Dedifferentiated amniotic fluid mesenchymal stem cell (primary cell): ENCODE measurements around the gene C16orf87.
"Not testable (repeated sequence)": the region's sequence is repeated elsewhere in the genome, so short reads cannot be mapped to it uniquely, and the experiment has no call there.

ENCODE experiments used
- DNase-seq: peaks from one replicate; pipeline ENCODE4 v3.0.0-alpha.2; 2016; ENCODE audit errors: extremely low spot score

The C16orf87 gene, protein sequence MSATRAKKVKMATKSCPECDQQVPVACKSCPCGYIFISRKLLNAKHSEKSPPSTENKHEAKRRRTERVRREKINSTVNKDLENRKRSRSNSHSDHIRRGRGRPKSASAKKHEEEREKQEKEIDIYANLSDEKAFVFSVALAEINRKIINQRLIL

DNA sequence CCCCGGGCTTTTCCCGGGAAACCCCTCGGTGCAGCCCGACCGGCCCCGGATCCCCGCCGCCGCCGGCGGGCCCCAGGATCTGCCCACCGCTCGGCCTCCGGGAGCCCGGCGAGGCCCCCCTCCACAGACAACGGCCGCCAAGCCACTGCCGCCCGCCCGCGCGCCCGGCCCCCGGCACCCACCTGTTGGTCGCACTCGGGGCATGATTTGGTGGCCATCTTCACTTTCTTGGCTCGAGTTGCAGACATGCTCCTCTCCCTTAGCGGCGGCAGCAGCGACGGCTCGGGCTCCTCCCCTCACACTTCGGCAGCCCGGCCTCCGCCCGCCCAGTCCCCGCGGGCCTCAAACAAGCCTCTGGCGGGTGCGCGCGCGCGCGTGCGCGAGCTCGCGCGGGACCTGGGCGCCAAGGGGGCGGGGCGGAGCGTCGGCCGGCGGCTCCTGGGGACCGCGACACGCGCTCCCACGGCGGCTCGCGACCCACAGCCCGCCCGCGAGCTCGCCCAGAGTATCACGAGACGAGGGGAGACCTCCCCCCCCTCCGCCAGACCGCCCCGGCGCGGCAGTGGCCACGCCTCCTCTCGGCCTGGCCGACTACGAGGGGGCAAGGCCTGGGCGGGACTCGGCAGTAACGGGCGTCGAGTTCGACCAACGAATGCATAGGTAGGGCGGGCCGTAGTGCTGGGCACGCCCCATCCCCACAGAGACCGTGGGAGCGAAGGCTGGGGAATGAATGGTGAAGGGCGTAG, at the start of gene C16orf87:
Gene C16orf87, minus strand, starts transcription at position 279 of the 746 bp plus-strand sequence. Its CDS starts 31 bp downstream, at position 248.
- peak; percentile 86 for DNase-seq

- DNase-seq: no peak
These were observed 44.3 kb upstream of the C16orf87 start for GRCh38 chr16:46875243-46875642.

- DNase-seq: no peak
These were observed 42.2 kb upstream of the C16orf87 start for GRCh38 chr16:46873201-46873600.

- DNase-seq: no peak
These were observed 40.6 kb upstream of the C16orf87 start for GRCh38 chr16:46871597-46871996.

- not testable (repeated sequence) for DNase-seq
These were observed 37.9 kb upstream of the C16orf87 start for GRCh38 chr16:46868891-46869290.

DNA sequence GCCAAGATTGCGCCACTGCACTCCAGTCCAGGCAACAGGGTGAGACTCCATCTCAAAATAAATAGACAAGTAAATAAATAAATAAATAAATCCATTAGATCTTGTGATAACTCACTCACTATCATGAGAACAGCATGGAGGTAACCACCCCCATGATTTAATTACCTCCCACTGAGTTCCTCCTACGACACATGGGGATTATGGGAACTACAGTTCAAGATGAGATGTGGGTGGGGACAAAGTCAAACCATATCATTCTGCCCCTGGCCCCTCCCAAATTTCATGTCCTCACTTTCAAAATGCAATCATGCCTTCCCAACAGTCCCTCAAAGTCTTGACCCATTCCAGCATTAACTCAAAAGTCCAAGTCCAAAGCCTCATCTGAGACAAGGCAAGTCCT, 36.5 kb upstream of the C16orf87 start:
- DNase-seq: not testable (repeated sequence)

DNA sequence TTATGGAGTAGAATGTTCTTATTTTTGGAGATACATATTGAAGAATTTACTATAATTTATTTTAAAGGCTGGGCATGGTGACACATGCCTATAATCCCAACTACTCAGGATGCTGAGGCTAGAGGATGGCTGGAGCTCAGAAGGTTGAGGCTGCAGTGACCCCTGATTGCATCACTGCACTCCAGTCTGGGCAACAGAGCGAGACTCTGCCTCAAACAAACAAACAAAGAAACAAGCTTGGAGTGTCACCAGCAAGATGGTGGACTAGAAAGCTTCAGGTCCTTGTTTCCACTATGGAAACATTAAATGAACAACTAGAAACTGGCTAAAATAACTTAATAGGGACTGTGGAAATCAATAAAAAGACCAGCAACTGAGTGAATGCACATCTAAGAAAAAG, 35.3 kb upstream of the C16orf87 start:
- DNase-seq: no peak

DNA sequence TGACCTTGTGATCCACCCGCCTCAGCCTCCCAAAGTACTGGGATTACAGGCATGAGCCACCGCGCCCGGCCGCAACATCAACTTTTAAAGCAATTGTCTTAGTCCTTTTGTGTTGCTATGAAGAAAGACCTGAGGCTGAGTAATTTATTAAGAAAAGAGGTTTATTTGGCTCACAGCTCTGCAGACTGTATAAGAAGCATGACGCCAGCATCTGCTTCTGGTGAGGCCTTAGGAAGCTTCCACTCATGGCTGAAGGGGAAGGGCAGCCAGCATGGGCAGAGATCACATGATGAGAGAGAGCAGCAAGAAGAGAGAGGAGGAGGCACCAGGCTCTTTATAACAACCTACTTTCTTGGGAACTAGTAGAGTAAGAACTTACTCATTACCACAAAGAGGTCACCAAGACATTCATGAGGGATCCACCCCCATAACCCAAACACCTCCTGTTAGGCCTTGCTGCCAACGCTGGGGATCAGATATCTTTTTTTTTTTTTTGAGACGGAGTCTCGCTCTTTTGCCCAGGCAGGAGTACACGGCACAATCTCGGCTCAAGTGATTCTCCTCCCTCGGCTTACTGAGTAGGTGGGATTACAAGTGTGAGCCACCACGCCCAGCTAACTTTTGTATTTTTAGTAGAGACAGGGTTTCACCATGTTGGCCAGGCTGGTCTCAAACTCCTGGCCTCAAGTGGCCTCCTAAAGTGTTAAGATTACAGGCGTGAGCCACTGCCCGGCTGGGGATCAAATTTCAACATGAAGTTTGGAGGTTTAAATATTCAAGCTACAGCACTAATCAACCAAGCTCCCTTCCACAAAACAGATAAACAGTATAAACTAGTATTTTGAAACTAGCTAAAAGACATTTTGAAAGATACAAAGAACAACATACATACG, 31.8 kb upstream of the C16orf87 start:
- no peak for DNase-seq

- DNase-seq: peak; percentile 46
These were observed 28.8 kb upstream of the C16orf87 start for GRCh38 chr16:46859719-46860152.

GRCh38 chr16:46858151-46858550, 27.2 kb upstream of the C16orf87 start:
- no peak for DNase-seq

- DNase-seq: peak; percentile 27
These were observed 26.5 kb upstream of the C16orf87 start for GRCh38 chr16:46857368-46857945.

GRCh38 chr16:46855389-46855788, 24.4 kb upstream of the C16orf87 start:
- no peak for DNase-seq

DNA sequence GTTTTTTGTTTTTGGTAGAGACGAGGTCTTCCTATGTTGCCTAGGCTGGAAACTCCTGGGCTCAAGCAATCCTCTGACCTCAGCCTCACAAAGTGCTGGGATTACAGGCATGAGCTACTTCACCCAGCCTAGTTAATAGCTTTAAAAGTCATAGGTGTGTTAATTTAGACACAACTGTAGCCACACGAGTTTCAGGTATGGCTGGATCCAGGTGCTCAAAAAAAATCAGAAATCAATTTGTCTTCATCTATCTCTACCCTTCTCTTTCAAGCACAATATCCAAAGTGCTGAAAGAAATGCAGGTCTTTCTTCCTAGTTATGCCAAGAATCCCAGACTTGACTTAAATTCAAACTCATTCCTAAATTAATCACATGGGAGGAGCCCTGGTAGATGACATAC, 23.9 kb upstream of the C16orf87 start:
- no peak for DNase-seq

GRCh38 chr16:46853713-46854443, 22.9 kb upstream of the C16orf87 start:
- peak; percentile 79 for DNase-seq

DNA sequence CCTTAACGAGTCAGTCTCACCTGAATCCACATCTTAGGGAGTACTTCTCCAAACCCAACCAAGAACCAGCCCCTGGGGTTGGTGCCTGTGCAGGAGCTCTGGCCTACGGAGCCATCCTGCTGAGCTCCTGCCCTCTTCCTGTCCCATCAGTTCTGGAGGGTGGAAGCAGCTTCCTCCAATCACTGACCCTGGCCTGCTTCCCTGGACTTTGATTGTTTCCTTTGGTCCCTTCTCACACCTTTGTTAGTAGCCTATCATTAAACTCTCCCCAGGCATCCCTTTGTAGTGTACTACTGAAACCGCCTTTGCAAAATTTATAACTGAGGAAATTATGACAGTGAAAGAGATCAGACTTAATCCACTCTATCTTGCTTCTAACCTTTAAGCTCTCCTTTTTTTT, 21.1 kb upstream of the C16orf87 start:
- DNase-seq: no peak

- no peak for DNase-seq
These were observed 19.9 kb upstream of the C16orf87 start for GRCh38 chr16:46850619-46851555.

GRCh38 chr16:46848768-46849764, 18.1 kb upstream of the C16orf87 start:
- no peak for DNase-seq

- DNase-seq: no peak
These were observed 15.0 kb upstream of the C16orf87 start for GRCh38 chr16:46845952-46846351.

GRCh38 chr16:46844771-46845170, 13.8 kb upstream of the C16orf87 start:
- no peak for DNase-seq
